GM21619 (cell line): ENCODE measurements around the gene FAM72D.
"Not testable (repeated sequence)": the region's sequence is repeated elsewhere in the genome, so short reads cannot be mapped to it uniquely, and the experiment has no call there.

Experiments used
- ATAC-seq: cut with Tn5 transposase; IDR thresholded peaks from one replicate; pipeline ENCODE4 v1.9.1; 2021; ENCODE audit not compliant: unreplicated experiment

Gene FAM72D

GRCh38 chr1:145144264-145144913 is 48.6 kb downstream of the FAM72D start:
- not testable (repeated sequence) for ATAC-seq

- ATAC-seq: not testable (repeated sequence)
Measured at GRCh38 chr1:145146308-145146707, 50.5 kb downstream of the FAM72D start.

- not testable (repeated sequence) for ATAC-seq
Measured at GRCh38 chr1:145147172-145147571, 51.4 kb downstream of the FAM72D start.

GRCh38 chr1:145155421-145155820 is 59.6 kb downstream of the FAM72D start:
- ATAC-seq: not testable (repeated sequence)

GRCh38 chr1:145155873-145156272 is 60.1 kb downstream of the FAM72D start:
- ATAC-seq: not testable (repeated sequence)

- ATAC-seq: not testable (repeated sequence)
Measured at GRCh38 chr1:145156891-145157610, 61.3 kb downstream of the FAM72D start.

- ATAC-seq: not testable (repeated sequence)
Measured at GRCh38 chr1:145157715-145158114, 61.9 kb downstream of the FAM72D start.

GRCh38 chr1:145161046-145161752 is 65.4 kb downstream of the FAM72D start:
- peak; percentile 53 for ATAC-seq
